Transverse colon (tissue), 3 donors: Measurements from ENCODE around the gene ACBD3.

ENCODE experiments used
- CTCF ChIP-seq, 5 experiments: fragments of 200-600 bp in 3 of 5; fragments of 450-650 bp in 2 of 5; sonication (generic) in 3 of 5; IDR thresholded peaks; 1 replicate in 2 of 5; 2 replicates in 3 of 5; pipeline ENCODE4 v1.5.1; 2016 to 2017; ENCODE audit warnings: antibody characterized with exemption in 5 of 5, inconsistent platforms in 3 of 5, mild to moderate bottlenecking in 2 of 5, moderate library complexity in 1 of 5
- EP300 ChIP-seq: sonication (generic); formaldehyde crosslinking; IDR thresholded peaks from one replicate; pipeline ENCODE4 v1.6.1; 2017; ENCODE audit warnings: antibody characterized with exemption, low read depth
- POLR2A ChIP-seq: fragments of 450-650 bp; IDR thresholded peaks from one replicate; pipeline ENCODE4 v1.6.1; 2016; ENCODE audit warnings: antibody characterized with exemption, mild to moderate bottlenecking, moderate library complexity

DNA sequence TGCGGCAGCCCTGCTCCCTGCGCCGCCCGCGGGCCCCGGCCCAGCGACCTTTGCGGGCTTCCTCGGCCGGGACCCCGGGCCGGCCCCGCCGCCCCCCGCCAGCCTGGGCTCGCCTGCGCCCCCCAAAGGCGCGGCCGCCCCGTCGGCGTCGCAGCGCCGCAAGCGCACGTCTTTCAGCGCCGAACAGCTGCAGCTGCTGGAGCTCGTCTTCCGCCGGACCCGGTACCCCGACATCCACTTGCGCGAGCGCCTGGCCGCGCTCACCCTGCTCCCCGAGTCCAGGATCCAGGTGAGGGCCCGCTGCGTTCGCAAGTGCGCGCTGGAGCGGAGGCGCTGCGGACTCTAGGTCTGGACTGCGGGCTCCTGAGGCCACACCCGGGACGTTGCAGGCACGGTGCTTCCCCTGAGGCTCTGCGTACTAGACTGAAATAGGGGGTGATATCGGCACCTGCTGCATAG is 37.3 kb upstream of the ACBD3 start:
- no peak for TF ChIP-seq CTCF (IDR thresholded peaks at IDR 0.05)
- TF ChIP-seq POLR2A = no peak
- no peak for TF ChIP-seq EP300
